ENCODE results near the gene PMPCB.
A peak's percentile ranks its signal among the peaks of the same experiment; 100 is the strongest.
"Not testable (repeated sequence)": the region's sequence is repeated elsewhere in the genome, so short reads cannot be mapped to it uniquely, and the experiment has no call there.

The PMPCB gene, protein sequence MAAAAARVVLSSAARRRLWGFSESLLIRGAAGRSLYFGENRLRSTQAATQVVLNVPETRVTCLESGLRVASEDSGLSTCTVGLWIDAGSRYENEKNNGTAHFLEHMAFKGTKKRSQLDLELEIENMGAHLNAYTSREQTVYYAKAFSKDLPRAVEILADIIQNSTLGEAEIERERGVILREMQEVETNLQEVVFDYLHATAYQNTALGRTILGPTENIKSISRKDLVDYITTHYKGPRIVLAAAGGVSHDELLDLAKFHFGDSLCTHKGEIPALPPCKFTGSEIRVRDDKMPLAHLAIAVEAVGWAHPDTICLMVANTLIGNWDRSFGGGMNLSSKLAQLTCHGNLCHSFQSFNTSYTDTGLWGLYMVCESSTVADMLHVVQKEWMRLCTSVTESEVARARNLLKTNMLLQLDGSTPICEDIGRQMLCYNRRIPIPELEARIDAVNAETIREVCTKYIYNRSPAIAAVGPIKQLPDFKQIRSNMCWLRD

DNA sequence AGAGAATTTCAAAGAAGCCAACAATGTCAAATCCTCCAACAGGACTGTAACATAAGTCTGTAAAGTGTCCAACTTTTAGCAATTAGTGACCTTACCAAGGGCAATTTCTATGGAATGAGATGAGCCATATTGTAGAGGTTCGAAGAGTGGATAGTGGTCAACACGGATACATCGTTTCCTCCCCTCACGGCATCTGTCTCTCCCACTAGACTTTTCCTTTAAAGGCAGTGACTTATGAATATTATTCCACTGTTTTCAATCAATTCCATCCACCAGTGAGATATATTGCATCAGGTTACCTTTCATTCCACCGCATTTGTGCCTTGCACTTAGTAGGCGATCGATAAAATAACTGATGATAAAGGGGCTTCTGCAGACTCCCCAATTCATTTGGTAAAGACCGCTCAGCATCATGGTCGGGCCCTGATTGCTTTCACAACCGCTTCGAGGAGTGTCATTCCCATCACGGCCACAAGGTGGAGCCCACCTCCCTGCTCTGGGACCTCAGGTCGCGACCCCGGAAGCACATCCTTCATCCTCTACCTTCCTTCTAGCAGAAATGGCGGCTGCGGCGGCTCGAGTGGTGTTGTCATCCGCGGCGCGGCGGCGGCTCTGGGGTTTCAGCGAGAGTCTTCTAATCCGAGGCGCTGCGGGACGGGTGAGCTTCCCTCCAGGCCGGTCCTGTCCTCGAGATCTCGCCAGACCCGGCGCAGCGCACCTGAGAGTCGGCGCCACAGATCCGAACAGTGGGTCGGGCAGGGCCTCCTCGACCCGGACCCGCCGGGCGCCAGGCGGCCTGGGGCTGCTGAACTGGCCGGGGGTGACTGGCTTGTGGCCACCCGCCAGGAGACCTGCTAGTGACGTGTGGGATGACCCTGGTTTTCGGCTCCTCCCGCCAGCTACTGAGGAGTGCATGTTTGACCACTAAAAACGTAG lies at the start of gene PMPCB:
Gene PMPCB, plus strand, starts transcription at position 535 of the 936 bp plus-strand sequence. Its CDS starts 25 bp downstream, at position 560.
- peak; percentile 87 to 97 (median 92) for DNase-seq

DNA sequence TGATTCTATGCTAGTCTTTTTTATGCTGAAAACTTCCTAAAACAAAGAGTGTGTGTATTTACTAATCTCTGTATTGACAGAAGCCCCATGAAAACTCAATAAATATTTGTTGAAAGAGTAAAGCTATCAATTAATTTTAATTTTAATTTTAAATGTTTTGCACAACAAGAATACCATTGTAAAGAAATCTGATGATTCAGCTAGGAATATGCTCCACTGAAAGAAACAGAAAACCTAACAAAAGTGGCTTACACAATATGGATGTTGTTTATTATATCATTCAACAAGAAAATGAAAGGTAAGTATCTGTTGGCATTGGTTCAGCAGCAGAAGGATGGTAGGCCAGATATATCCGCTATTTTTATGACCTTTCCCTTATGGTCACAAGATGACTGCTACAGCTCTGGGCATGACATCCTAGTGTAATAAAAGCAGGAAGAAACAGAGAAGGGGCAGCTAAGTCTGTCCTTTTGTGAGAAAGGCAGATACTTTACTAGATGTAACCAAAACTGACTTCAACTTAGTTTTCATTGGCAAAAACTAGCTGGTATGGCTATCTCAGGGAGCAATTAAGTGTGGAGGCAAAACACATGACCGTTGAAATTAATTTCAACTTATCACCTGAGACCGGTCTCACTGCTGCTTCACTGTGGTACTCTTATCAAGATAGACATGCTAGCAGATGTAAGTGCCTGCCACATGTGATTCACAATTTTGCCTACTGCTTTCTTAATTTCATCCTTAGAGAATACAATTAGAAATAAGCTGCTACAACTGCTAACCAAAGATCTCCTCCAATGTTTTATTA lies 43.3 kb upstream of the PMPCB start:
- not testable (repeated sequence) for DNase-seq

DNA sequence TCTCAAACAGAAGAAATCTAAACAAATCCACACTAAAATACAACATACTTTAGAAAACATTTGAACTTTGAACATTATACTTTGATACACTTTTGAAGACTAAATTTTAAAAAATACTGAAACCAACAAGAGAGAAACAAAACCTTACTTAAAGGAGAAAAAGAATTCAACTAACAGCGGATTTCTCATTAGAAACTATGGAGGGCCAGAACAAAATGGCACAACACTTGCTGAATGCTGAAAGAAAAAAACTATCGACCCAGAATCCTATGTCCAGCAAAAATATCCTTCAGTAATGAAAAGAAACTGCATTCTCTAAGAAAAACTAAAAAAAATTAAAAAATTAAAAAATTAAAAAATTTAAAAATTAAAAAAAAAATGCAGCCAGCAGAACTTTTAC lies 33.2 kb upstream of the PMPCB start:
- DNase-seq = not testable (repeated sequence)

DNA sequence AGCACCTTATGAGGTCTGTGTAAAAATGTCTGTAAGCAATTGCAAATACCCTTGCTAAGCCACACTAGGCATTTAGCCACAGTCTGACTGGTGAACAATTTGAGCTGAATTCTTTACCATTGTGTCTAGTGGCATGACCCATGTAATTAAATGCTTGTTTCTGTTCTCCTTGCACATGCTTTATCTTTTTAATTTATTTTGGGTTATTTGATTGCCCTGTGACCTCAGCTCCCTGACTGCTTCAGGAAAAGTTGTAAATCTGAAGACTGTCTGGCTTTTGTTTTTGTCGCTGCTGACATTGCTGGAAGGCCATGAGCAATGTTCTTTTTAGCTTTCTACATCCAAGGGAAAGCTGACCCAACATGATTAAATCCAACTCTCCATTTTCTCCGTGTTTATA lies 31.0 kb upstream of the PMPCB start:
- not testable (repeated sequence) for DNase-seq

DNA sequence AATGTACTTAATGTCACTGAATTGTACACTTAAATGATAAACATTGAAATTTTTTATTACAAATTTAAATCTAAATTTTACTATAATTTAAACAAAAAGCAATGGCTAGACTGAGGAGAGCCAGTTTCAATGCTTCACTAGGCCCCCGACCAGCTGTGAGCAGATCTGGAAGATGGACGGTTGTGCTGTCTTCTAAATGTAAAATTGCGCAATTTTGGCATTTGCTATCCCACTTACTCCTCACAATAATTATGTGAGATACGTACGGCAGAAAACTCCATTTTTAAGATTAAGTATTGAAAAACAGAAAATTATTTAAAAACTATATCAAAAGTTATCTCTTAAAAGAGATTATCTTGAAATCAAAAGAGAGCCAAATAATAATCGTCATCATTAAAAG lies 23.9 kb upstream of the PMPCB start:
- DNase-seq = not testable (repeated sequence)

DNA sequence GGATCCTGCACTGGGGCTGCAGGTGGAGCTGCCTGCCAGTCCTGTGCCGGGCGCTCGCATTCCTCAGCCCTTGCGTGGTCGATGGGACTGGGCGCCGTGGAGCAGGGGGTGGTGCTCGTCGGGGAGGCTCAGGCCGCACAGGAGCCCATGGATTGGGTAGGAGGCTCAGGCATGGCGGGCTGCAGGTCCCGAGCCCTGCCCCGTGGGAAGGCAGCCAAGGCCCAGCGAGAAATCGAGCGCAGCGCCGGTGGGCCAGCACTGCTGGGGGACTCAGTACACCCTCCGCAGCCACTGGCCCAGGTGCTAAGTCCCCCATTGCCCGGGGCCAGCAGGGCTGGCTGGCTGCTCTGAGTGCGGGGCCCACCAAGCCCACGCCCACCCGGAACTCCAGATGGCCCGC lies 22.4 kb upstream of the PMPCB start:
- DNase-seq = not testable (repeated sequence)

DNA sequence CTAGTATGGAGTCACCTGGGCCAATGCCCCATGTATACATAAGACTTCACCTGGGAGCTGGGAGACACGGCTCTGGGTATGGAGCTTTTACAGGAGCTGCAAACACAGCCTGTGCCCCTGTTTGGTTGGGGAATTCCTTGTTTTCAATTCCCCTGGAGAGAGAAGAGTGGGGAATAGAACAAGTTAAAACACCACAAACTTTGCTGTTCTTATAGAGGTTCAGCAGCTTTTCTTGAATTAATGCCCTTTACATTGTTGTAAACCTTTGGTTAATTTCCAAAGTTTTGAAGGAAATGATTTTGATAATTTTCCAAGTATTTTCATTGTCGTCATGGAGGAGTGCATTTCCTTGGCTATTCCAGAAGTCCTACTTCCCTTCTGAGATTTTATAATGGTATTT lies 19.0 kb upstream of the PMPCB start:
- not testable (repeated sequence) for DNase-seq

DNA sequence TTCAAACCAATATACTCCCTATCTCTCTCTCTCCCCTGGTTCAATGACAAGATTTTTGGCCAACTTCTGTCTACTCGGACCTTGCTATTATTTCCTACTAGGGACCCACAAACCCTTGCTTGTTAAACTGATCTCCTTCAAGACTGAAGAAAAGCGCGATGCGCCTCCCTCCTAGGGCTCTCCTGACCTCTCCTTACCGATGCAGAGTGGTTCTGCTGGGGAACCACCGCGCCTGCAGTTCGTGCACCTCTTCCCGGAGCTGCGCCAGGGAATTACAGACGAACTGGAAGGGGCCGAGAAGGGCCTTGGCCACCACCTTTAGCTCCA lies 17.6 kb upstream of the PMPCB start:
- not testable (repeated sequence) for DNase-seq

DNA sequence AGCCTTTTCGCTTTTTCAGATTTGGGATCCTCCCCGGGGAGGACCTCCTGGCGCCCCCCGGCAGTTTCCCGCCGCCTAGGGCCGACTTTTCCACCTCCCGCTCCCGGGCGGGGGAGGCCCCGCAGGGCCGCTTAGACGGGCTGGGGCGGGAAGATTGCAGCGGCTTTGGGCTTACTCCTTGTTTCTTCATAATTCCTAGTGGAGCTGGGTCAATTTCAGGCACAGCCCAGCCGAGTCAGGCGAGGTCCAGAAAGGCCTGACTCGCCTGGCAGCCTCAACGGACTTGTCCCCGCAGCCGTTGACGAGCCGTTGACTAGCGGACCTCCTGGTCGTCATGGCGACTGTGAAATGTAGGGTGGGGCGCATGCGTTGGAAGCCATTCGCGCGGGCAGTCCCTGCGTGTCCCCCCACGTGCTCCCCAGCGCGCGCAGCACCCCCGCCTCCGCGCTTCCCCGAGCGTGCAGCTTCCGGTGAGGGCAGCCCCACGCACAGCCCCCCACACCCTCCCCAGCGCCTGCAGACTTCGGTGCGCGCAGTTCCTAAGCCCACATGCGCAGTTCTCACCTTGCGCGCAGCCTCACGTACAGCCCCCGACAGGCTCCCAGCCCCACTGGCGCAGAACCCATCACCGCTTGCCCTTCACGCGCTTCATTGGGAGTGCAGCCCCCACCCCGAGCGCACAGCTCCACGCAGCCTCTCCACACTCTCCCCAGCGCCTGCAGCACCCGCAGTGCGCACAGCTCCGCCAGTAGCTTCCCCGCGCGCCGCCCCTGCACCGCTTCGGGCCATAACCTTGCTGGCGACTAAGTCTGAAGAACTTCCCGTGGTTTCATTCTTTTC lies 17.1 kb upstream of the PMPCB start:
- peak; percentile 70 to 82 (median 76) for DNase-seq

DNA sequence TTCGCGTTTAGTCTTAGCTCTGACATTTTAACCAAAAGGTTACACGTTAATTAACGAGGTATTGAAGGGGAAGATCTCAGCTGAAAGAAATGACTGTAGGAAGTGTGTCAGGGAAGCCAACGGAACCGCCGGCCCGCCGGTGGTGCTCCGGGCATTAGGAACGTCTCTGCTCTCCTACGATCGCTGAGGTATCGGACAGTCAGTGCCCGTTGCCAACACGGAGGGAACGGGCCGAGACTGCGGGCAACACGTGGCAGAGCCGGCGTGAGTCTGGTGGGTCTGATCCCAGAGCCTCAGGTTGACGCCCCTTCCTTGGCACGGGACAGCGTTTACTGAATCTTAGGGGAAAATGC lies 16.5 kb upstream of the PMPCB start:
- DNase-seq = not testable (repeated sequence)

DNA sequence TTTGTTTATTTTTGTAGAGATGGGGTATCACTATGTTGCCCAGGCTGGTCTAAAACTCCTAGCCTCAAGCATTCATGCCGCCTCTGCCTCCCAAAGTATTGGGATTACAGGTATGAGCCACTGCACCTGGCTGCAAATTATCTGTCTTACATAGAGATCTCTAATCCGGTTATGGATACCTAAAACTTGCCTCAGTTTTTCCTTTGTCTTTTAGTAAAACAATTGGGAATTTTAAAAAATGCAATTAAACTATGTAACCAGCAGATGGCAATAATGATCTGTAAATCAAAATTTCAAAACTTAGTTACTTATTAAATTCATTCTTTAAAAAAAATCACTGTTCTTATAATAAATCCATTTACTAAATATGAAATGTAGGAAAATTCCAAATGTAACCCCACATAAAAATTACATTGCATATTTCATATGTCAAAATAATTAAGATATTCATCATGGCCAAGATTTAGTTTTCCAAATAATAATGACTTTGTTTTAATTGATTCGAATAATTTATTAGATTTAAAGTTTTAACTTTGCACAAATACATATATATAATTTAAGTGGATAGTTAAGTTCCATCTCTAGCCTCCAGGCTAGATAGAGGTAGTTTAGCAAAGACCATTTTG lies 14.3 kb upstream of the PMPCB start:
- not testable (repeated sequence) for DNase-seq

DNA sequence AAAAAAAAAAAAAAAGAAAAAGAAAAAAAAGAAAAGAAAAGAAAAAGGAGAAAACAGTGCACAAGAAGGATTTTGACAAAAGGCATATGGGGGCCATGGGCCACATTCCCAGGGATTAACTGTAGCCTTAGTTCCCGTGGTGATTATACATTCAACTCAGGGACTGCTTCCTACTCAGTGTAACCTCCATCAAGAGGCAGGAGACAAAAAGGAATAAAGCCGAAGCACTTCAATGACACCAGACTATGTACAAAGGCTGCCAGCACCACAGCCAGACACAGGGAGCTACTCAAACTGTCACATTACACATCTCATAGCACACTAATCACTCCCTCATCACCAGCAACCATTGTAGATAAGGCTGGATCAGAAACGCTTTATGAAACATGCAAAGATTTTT lies 5.1 kb upstream of the PMPCB start:
- DNase-seq = no peak

DNA sequence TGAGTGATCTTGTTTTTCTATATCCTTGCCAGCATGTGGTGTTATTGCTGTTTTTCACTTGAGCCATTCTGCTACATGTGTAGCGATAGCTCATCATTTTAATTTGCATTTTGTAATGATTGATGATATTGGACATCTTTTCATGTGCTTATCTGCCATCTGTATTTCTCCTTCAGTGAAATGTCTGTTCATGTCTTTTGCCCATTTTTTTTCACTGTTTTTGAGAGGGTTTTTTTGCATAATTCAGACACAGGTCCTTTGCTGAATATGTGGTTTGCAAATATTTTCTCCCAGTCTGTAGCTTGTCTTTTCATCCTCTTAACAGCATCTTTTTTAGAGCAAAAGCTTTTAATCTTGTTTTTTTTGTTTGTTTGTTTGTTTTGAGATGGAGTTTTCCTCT lies 3.7 kb upstream of the PMPCB start:
- DNase-seq = no peak

DNA sequence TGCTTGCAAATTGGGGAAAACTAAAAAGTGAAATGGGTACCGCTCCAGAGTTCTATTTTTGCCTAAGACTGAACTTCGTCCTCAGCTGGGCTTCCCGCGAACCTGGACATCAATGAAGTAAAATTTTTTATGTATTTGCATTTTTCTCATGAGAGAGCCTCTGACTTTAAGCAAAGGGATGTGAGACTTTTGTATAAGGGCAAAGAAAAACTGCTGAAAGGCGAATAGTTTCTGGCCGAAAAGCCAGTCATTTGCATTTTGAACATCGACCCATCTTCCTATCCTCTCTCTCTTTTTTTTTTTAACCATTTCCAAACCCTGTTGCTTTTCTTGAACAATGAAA lies 573 bp downstream of the PMPCB start:
- DNase-seq = no peak

DNA sequence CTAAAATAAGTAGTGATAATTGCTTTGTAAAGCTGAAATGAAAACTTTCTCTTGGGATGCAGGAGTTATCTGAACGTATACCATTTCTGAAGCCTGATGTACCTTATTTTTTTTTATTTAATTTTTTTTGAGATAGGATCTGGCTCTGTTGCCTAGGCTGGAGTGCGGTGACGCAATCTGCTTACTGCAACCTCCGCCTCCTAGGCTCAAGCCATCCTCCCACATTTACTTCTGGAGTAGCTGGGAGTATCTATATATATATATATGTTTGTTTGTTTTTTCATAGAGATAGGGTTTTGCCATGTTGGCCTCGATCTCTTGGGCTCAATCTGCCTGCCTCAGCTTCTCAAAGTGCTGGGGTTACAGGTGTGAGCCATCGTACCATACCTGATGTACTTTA lies 2.4 kb downstream of the PMPCB start:
- no peak for DNase-seq

DNA sequence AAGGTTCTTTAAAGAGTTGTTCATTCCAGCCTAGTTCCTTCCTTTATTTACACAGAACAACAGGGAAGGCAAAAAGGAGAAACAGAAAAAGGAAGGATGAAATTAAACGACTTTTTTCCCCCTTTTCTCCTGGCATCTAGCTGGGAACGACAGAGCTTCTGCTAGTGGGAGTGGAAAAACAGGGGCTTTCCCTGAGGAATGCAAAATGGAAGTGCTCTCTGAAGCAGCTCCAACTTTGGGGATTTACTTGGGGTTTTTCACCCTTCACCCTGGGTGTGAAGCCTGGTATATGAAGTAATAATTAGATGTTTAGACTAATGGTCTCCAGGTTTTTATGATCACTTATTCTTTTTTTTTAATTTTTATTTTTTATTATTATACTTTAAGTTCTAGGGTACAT lies 4.2 kb downstream of the PMPCB start:
- DNase-seq = no peak

DNA sequence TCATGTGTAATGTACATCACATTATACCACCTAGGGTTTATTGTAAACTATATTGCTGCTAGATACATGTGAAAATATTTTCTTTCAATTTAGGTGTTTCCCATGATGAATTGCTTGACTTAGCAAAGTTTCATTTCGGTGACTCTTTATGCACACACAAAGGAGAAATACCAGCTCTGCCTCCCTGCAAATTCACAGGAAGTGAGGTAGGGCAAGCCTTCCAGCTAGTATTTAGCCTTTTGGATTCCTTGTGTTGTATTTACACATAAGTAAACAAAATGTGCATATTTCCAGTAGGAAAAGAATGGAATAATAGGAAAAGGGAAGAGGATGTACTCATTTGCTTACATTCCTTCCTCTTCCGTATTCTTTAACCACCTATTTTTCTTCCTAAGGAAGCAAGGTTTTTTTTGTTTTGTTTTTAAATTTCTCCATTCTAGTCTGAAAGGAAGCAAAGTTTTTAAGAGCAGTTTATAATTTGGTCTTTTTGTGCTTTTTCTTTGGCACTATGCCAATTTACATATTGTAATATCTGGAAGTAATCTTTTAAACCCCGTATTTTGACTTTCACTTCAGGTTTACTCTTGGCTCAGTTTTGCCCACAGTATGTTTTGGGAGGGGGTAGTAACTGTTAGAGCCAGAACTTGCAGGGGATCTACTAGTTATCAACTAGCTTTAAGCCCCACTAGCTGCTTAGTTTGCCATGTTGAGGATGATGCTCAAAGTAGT lies 10.4 kb downstream of the PMPCB start:
- DNase-seq = no peak

DNA sequence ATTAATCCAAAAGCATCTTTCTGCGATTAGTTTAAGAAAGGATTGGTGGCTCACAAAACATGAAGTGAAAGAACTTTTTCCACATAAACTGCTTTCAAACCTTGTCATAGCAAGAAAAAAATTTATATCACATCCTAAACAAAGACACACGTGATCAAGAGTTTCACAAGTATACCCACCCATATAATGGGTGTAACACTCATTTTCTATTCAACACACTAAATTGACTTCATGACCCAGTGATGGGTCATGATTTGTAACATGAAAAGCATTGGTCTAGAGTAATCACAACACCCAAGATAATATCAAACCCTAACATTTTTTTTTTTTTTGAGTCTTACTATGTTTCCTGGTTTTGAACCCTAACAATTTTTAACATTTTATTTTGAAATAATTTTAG lies 17.6 kb downstream of the PMPCB start:
- DNase-seq = no peak

DNA sequence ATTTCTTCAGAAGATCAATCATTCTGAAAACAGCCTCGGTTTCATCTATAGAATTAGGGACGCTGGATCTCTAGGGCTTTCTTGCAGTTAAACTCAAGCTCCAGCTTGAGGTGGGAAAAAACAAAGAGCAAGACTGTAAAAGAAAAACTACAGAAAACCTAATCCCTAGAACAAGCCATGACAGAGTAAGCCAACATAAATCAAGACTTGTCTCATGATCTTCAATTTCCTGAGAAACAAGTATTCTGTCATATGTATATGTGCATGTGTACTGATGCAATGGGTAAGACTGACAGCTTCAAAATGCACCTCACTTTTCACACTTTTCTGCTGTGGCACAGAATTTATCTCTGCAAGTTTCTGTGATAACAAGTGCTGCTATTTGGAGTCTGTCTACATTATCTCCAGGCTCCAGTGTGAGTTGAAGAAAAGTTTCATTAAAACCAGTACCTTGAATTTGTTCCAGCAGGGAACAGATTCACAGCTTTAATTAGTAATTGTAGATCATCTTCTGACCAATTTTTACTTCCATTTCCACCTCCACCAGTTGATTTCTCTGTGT lies 19.2 kb downstream of the PMPCB start:
- no peak for DNase-seq

DNA sequence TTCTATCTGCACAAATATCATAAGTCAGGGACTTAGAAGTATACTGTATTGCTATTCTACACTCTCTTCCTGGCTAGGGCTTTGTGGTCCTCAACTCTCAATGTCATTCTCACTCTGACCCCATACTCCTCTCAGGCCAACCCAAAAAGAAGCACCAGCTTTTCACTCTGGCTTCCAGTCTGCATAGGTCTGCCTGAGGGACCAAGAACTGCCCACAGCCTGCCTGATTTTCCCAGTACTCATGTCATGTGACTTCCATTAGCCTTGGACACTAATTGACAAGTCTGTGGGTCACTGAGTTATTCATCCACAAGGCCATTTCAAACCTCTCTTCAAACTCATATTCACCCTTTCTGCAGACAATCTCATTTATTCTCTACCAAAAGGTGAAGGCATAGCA lies 19.8 kb downstream of the PMPCB start:
- DNase-seq = no peak

DNA sequence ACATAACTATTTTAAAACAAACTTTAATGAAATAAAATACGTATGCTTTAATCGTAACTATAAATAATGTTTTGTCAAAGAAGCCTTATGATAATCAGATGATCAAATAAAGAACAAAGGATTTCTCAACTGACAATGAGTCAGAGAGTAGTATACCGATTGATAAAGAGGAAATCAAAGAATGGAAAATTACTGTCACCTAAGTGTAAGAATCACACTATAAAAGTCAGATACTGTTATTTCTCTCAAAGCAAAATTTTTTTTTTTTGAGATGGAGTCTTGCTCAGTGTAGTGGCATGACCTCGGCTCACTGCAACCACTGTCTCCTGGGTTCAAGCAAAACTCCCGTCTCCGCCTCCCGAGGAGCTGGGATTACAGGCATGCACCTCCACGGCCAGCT lies 28.5 kb downstream of the PMPCB start:
- DNase-seq = no peak

All from activated CD4-positive, CD25-positive, alpha-beta regulatory T cell (primary cell).